OCI-LY3 (cell line): ENCODE measurements around the gene ARID3A.

Source experiments
- H2AFZ ChIP-seq: fragments of 200-600, 300-600 bp; shearing (Covaris generic); 2 replicates; pipeline ENCODE4 v1.6.0; 2014; ENCODE audit warnings: antibody characterized with exemption, low read depth, low read length
- H3K27ac ChIP-seq: fragments of 200-600, 300-600 bp; sonication (generic); 2 replicates; pipeline ENCODE4 v1.5.1; 2014; ENCODE audit warnings: mild to moderate bottlenecking, low read length, moderate library complexity, mixed read lengths
- H3K27me3 ChIP-seq: fragments of 200-600, 300-600 bp; sonication (generic); 2 replicates; pipeline ENCODE4 v1.6.1; 2014; ENCODE audit warnings: low read depth, low read length, mixed read lengths
- H3K36me3 ChIP-seq: fragments of 200-600, 300-600 bp; sonication (generic); replicated peaks from 2 replicates; pipeline ENCODE3; 2014; ENCODE audit warnings: low read depth, low read length, mixed read lengths
- H3K4me1 ChIP-seq: fragments of 300-600, 200-600 bp; sonication (generic); 2 replicates; pipeline ENCODE4 v1.6.1; 2014; ENCODE audit warnings: low read length, mixed read lengths
- H3K4me2 ChIP-seq: fragments of 200-600, 300-600 bp; sonication (generic); 2 replicates; pipeline ENCODE4 v1.6.1; 2014; ENCODE audit warnings: low read length, mixed read lengths
- H3K4me3 ChIP-seq: fragments of 300-600, 200-600 bp; sonication (generic); 2 replicates; pipeline ENCODE4 v1.5.1; 2014; ENCODE audit warnings: antibody characterized with exemption, mild to moderate bottlenecking, low read length, moderate library complexity
- H3K79me2 ChIP-seq: fragments of 300-600, 200-600 bp; shearing (Covaris generic); 2 replicates; pipeline ENCODE4 v1.6.1; 2014; ENCODE audit warnings: mild to moderate bottlenecking, low read length, mixed read lengths
- H3K9ac ChIP-seq: fragments of 300-600, 200-600 bp; shearing (Covaris generic); 2 replicates; pipeline ENCODE4 v1.6.0; 2014; ENCODE audit warnings: mild to moderate bottlenecking, low read length, moderate library complexity
- H3K9me3 ChIP-seq: fragments of 200-600, 300-600 bp; shearing (Covaris generic); 2 replicates; pipeline ENCODE4 v1.6.1; 2014; ENCODE audit warnings: low read length, mixed read lengths; ENCODE audit not compliant: insufficient read depth
- H4K20me1 ChIP-seq: fragments of 200-600, 300-600 bp; sonication (generic); 2 replicates; pipeline ENCODE4 v1.6.1; 2016; ENCODE audit warnings: low read length, mixed read lengths; ENCODE audit not compliant: insufficient read depth
- EZH2phosphoT487 ChIP-seq: fragments of 200-600 bp; shearing (Covaris generic); IDR thresholded peaks from 2 replicates; pipeline ENCODE4 v1.6.1; 2018; ENCODE audit warnings: antibody characterized with exemption, mixed run types, low read depth
- TF ChIP-seq, protein P1 (sequence below): fragments of 200-600, 300-600 bp; sonication (generic); IDR thresholded peaks from 2 replicates; pipeline ENCODE4 v1.5.1; 2014; ENCODE audit warnings: antibody characterized with exemption, low read length, low read depth

ARID3A gene

DNA sequence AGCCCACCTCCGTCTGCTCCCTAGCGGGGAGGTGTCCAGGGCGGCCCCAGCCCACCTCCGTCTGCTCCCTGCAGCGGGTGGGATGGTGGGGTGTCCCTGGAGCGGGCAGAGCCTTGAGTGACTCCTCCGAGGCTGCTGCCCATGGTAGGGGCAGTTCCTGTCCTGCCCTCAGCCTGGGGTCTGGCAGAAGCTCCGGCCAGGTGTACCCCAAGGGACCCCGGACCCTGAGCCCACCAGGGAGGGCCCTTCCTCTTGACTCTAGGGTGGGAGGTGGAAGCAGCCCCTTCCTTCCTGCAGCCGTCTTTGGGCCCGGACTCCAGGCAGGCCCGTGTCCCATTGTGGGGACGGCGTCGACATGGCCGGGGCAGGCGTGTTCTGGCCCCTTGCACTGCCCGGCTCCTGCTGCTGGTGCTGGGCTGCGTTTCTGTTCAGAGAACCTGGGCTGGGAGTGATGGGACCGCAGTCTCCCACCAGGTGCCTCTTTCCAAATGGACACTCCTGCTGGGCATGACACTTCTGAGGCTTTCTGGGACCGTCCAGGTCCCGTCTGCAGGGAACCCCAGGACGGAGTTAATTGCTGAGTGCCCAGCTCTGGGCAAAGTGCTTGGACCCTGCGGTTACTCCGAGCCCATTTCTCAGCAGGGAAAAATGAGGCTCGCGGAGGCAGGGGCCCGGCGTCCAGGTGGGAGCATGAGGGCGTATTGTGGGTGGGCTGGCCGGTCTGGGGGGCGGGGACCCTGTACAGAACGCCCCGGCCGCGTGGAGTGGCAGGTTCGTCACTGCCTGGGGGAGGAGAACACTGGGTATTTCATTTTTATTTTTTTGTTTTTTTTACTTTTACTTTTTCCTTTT is 19.8 kb downstream of the ARID3A start:
- Histone ChIP-seq H3K9ac (no peak overlapping the region), H3K4me3 (no peak overlapping the region), H3K4me1 (peaks cover 56% of the 10 kb centered on the region), H3K36me3 (peaks cover 35% of the 10 kb centered on the region), H3K27me3 (no peaks in the 10 kb centered on the region), H3K9me3 (no peaks in the 10 kb centered on the region), H3K27ac (no peak overlapping the region), H3K79me2 (peaks cover 63% of the 10 kb centered on the region), H2AFZ (no peak overlapping the region), H4K20me1 (peaks cover 21% of the 10 kb centered on the region), H3K4me2 (no peak overlapping the region)
- TF ChIP-seq, protein P1, sequence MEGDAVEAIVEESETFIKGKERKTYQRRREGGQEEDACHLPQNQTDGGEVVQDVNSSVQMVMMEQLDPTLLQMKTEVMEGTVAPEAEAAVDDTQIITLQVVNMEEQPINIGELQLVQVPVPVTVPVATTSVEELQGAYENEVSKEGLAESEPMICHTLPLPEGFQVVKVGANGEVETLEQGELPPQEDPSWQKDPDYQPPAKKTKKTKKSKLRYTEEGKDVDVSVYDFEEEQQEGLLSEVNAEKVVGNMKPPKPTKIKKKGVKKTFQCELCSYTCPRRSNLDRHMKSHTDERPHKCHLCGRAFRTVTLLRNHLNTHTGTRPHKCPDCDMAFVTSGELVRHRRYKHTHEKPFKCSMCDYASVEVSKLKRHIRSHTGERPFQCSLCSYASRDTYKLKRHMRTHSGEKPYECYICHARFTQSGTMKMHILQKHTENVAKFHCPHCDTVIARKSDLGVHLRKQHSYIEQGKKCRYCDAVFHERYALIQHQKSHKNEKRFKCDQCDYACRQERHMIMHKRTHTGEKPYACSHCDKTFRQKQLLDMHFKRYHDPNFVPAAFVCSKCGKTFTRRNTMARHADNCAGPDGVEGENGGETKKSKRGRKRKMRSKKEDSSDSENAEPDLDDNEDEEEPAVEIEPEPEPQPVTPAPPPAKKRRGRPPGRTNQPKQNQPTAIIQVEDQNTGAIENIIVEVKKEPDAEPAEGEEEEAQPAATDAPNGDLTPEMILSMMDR, result no peak
- TF ChIP-seq EZH2phosphoT487, result no peak

DNA sequence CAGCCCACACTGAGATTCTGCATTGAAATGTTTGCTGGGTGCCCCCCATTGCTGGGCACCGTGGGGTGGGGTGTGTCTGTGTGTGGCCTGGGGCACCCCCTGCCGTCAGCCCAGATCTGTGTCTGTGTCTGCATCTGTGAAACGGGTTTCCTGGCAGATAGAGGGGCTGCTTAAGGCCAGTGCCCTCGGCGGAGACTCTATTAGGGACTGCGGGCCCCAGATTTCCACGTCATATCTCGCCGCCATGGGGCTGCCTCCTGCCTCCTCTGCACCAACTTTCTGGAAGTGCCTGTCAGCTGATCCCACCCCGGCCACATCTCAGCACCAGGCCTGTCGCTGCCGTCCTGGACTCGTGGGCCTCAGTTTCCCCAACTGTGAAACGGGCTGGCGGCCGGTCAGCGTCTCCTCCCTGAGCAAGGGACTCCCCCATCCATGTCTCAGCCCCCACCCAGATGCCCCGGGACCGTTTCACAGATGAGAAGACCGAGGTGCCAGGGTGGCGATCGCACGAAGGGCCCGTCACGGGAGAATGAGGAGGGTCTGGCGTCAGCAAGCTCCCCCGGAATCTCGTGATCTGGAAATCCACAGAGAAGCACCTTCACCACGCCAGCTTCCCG is 21.4 kb downstream of the ARID3A start:
- no peaks in the 10 kb centered on the region for H3K9me3 ChIP-seq
- H3K4me1 ChIP-seq, result peaks cover 59% of the 10 kb centered on the region
- H3K36me3 ChIP-seq, result peaks cover 24% of the 10 kb centered on the region
- H4K20me1 ChIP-seq, result peaks cover 8% of the 10 kb centered on the region; the same call in 1 of the 2 replicates
- TF ChIP-seq, protein P1, result peak; percentile 54
- no peak for TF ChIP-seq EZH2phosphoT487
- peak overlapping the region; percentile 88 for H3K9ac ChIP-seq
- H3K27ac ChIP-seq, result peak overlapping the region; percentile 96
- H3K79me2 ChIP-seq, result peaks cover 59% of the 10 kb centered on the region
- H3K27me3 ChIP-seq, result no peaks in the 10 kb centered on the region
- H3K4me2 ChIP-seq, result peak overlapping the region; percentile 86
- H2AFZ ChIP-seq, result no peak overlapping the region
- H3K4me3 ChIP-seq, result peak overlapping the region; percentile 73

GRCh38 chr19:947707-948539 is 22.1 kb downstream of the ARID3A start:
- H3K27me3 ChIP-seq, result no peaks in the 10 kb centered on the region
- H4K20me1 ChIP-seq, result peaks cover 3% of the 10 kb centered on the region; the same call in 1 of the 2 replicates
- peak overlapping the region; percentile 86 for H3K4me2 ChIP-seq
- H3K4me3 ChIP-seq, result peak overlapping the region; percentile 73
- no peak overlapping the region for H2AFZ ChIP-seq
- H3K79me2 ChIP-seq, result peaks cover 58% of the 10 kb centered on the region
- peaks cover 67% of the 10 kb centered on the region for H3K4me1 ChIP-seq
- no peaks in the 10 kb centered on the region for H3K9me3 ChIP-seq
- TF ChIP-seq, protein P1, result no peak; the same call in 1 of the 2 replicates
- no peak for TF ChIP-seq EZH2phosphoT487
- peak overlapping the region; percentile 88 for H3K9ac ChIP-seq
- H3K27ac ChIP-seq, result peak overlapping the region; percentile 96
- H3K36me3 ChIP-seq, result peaks cover 17% of the 10 kb centered on the region
